Measurements from ENCODE around the gene INTS11. TPM values are rescaled to one million over a fixed set of nuclear protein-coding genes. Genes with fewer than 3 reads are reported as not detected.
A peak's percentile ranks its signal among the peaks of the same experiment; 100 is the strongest.

The INTS11 gene
- total and polyA plus RNA-seq, 2 experiments from 2014 or later = 102 to 161 TPM

- TF ChIP-seq, protein P1, sequence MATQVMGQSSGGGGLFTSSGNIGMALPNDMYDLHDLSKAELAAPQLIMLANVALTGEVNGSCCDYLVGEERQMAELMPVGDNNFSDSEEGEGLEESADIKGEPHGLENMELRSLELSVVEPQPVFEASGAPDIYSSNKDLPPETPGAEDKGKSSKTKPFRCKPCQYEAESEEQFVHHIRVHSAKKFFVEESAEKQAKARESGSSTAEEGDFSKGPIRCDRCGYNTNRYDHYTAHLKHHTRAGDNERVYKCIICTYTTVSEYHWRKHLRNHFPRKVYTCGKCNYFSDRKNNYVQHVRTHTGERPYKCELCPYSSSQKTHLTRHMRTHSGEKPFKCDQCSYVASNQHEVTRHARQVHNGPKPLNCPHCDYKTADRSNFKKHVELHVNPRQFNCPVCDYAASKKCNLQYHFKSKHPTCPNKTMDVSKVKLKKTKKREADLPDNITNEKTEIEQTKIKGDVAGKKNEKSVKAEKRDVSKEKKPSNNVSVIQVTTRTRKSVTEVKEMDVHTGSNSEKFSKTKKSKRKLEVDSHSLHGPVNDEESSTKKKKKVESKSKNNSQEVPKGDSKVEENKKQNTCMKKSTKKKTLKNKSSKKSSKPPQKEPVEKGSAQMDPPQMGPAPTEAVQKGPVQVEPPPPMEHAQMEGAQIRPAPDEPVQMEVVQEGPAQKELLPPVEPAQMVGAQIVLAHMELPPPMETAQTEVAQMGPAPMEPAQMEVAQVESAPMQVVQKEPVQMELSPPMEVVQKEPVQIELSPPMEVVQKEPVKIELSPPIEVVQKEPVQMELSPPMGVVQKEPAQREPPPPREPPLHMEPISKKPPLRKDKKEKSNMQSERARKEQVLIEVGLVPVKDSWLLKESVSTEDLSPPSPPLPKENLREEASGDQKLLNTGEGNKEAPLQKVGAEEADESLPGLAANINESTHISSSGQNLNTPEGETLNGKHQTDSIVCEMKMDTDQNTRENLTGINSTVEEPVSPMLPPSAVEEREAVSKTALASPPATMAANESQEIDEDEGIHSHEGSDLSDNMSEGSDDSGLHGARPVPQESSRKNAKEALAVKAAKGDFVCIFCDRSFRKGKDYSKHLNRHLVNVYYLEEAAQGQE (IDR thresholded peaks at IDR 0.05; ENCODE audit: unreplicated experiment) = no peak
- TF ChIP-seq ZNF114 (CRISPR knock-in tag; IDR thresholded peaks at IDR 0.05) = no peak
- TF ChIP-seq STAT1 (IDR thresholded peaks at IDR 0.05; ENCODE audit: unreplicated experiment) = no peak
These were observed 50.0 kb downstream of the INTS11 start (continued) for GRCh38 chr1:1274299-1274930.

DNA sequence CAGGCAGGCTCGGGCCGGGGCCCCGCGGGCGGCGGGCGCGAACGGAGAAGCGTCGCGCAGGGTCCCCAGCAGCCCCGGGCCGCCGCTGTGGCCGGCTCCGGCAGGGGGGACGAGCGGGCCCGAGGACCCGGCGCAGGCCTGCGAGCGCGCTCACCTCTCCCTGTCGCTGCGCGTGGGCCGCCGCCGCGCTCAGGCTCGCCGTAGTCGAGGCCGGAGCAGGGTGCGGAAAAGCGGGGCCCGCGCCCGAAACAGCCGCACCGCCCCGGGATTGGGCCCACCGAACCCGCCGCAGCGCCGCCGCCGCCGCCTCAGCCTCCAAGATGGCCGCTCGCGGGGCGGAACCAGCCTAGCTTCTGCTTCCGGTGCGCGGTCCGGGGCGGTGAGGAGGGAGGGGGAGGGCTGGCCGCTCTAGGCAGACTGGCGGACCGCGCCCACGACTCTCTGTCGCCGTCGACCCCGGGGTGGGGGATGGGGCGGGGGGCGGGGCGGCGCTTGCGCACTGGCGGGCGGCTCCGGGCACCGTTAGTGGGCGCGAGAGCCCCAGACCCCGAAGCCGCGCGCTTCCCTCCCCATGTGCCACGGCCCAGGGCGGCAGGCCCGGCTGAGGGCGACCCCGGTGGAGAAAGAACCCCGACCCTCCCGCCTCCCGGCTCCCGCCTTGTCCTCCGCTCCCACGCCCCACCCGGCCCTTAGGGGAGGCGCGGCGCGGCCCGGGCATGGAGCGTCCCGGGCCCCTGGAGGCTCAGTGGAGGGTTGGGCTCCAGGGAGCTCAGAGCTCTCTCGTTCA is 50.8 kb downstream of the INTS11 start, which contains the start of gene UBE2J2:
UBE2J2 (minus strand) TSS at position 343 of the 787 bp plus-strand sequence. CDS start 5,862 bp downstream, outside the sequence.
- ATAC-seq = peak; percentile 90
- TF ChIP-seq, protein P1 (IDR thresholded peaks at IDR 0.05; ENCODE audit: unreplicated experiment) = no peak
- TF ChIP-seq EZH2phosphoT487 (IDR thresholded peaks at IDR 0.05; ENCODE audit: unreplicated experiment) (no peak), POLR2AphosphoS5 (IDR thresholded peaks at IDR 0.05; ENCODE audit: low read depth) (peak; percentile 72), EZH2 (IDR thresholded peaks at IDR 0.05; ENCODE audit: low read depth, unreplicated experiment) (no peak), ZNF462 (CRISPR knock-in tag; IDR thresholded peaks at IDR 0.05) (no peak), ZNF114 (CRISPR knock-in tag; IDR thresholded peaks at IDR 0.05) (no peak)

More for the DNA sequence above, 50.8 kb downstream of the INTS11 start, which contains the start of gene UBE2J2:
- peaks cover 3% of the 10 kb centered on the region; the same call in 1 of the 3 replicates for H3K9me3 Mint-ChIP-seq
- peak within 1 kb of the TSS; percentile 82 for H3K27ac Mint-ChIP-seq
- Histone ChIP-seq H3F3A (replicated peaks; ENCODE audit: low read depth) (no peaks in the 10 kb centered on the region), H4K20me1 (replicated peaks; ENCODE audit: insufficient read depth) (peaks cover 18% of the 10 kb centered on the region), H3K4me3 (peak within 1 kb of the TSS; percentile 90), H3K27ac (ENCODE audit: low read depth) (no peak within 1 kb of the TSS), H3K4me2 (peak within 1 kb of the TSS; percentile 92), H3K9me2 (ENCODE audit: insufficient read depth) (no peaks in the 10 kb centered on the region), H3K27me3 (ENCODE audit: insufficient read depth) (no peaks in the 10 kb centered on the region), H3K79me2 (replicated peaks; ENCODE audit: insufficient read depth) (peaks cover 40% of the 10 kb centered on the region), H3K36me3 (ENCODE audit: insufficient read depth) (no peaks in the 10 kb centered on the region), H2AFZ (peak within 1 kb of the TSS; percentile 88), H3K4me1 (ENCODE audit: insufficient read depth) (no peaks in the 10 kb centered on the region; the same call in 1 of the 2 replicates)
- H3K36me3 Mint-ChIP-seq (ENCODE audit: low read depth) = peaks cover 11% of the 10 kb centered on the region; the same call in 2 of the 3 replicates
- peaks cover 25% of the 10 kb centered on the region for H3K4me1 Mint-ChIP-seq
- peak within 1 kb of the TSS; percentile 88 for H3K4me3 Mint-ChIP-seq
- peaks cover 14% of the 10 kb centered on the region for H3K27me3 Mint-ChIP-seq (ENCODE audit: insufficient read depth, low read depth, poor library complexity)
- DNase-seq (ENCODE audit: low spot score) = peak; percentile 96

All from GM23338 (cell line).